Adrenal gland (tissue), 12 donors: ENCODE results near the gene CENPE. TPM values are rescaled to one million over a fixed set of nuclear protein-coding genes. Genes with fewer than 3 reads are reported as not detected.

ENCODE experiments used
- DNase-seq, 7 donors: peaks; one replicate each; pipeline ENCODE4 v3.0.0-alpha.2; 2019 to 2020
- H3K27ac ChIP-seq, 5 donors: fragments of 200-600 bp; sonication (generic) in 4 of 5; 1 replicate in 3 of 5; 2 replicates in 2 of 5; pipeline versions ENCODE4 v1.5.1 to v1.8.0; 2016 to 2020; ENCODE audit warnings: mild to moderate bottlenecking in 1 of 5
- H3K27me3 ChIP-seq: fragments of 200-600 bp; 2 replicates; pipeline ENCODE4 v1.8.0; 2021
- H3K36me3 ChIP-seq, 2 donors: fragments of 200-600 bp; replicated peaks in 1 of 2; 1 replicate in 1 of 2; 2 replicates in 1 of 2; pipeline versions ENCODE4 v1.5.1 to v1.8.0; 2018 to 2022
- H3K4me1 ChIP-seq, 2 donors: fragments of 200-600 bp; replicated peaks in 1 of 2; 1 replicate in 1 of 2; 2 replicates in 1 of 2; pipeline versions ENCODE4 v1.5.1 to v1.8.0; 2018 to 2021
- H3K4me3 ChIP-seq, 4 donors: fragments of 200-600 bp; sonication (generic) in 3 of 4; one replicate each; pipeline ENCODE4 v1.5.1; 2016 to 2018
- H3K9me3 ChIP-seq, 3 donors: fragments of 200-600 bp; sonication (generic) in 1 of 3; replicated peaks in 1 of 3; 1 replicate in 2 of 3; 2 replicates in 1 of 3; pipeline versions ENCODE4 v1.5.1 to v1.8.0; 2016 to 2021
- CTCF ChIP-seq, 6 experiments: fragments of 450-650 bp in 4 of 6; fragments of 200-600 bp in 2 of 6; sonication (generic) in 1 of 6; IDR thresholded peaks; 1 replicate in 5 of 6; 2 replicates in 1 of 6; pipeline versions ENCODE4 v1.5.1 to v1.8.0; 2016 to 2021; ENCODE audit warnings: antibody characterized with exemption in 6 of 6, mild to moderate bottlenecking in 2 of 6, moderate library complexity in 1 of 6
- POLR2A ChIP-seq, 2 donors: fragments of 450-650 bp; IDR thresholded peaks; one replicate each; pipeline ENCODE4 v1.6.1; 2017; ENCODE audit warnings: antibody characterized with exemption in 2 of 2, mild to moderate bottlenecking in 2 of 2, moderate library complexity in 1 of 2
- WGBS, 4 donors: extraction: QIAGEN DNeasy Blood & Tissue Kit in 2 of 4; methylation state at CpG; one replicate each; pipeline versions ENCODE4 v1.1.5 to v1.1.7; 2013 to 2017; 5-methylcytosine and 5-hydroxymethylcytosine counted together
- intact Hi-C, 2 donors: fragments of 100-400 bp; cut with DNase I; formaldehyde crosslinking; loops; one replicate each; pipeline versions ENCODE4 v1.14.1 to v1.15.0; 2022 to 2023
- polyA plus RNA-seq, 3 donors: library from polyadenylated mRNA; stranded (reverse); fragments of 200-250 nt in 2 of 3; fragments of 350-450 nt in 1 of 3; fragmentation: Illumina TruSeq in 1 of 3; extraction: RNeasy Lipid Tissue Mini Kit (QIAGEN cat#74804) in 1 of 3; gene quantifications; one replicate each; pipeline ENCODE4 v1.2.3, GENCODE V29; 2013 to 2014
- total RNA-seq, 9 donors: library from RNA; depleted of rRNA in 4 of 9; stranded (reverse); fragments of >200 nt in 4 of 9; fragments of 120-200 nt in 1 of 9; fragmentation: NEBNext Ultra II Directional in 1 of 9; extraction: Animal tissue kit (Norgen Biotek cat#: 25700) in 1 of 9; gene quantifications; one replicate each; pipeline versions ENCODE4 v1.1.0 to v1.2.4, GENCODE V29; 2013 to 2023
- donor health status: healthy with polysubstance abuse.
- donor health status: Bipolar disorder and iron deficiency.
- donor health status: DM: yes; HTN: yes; CAD: no.
- donor health status: DM: no; HTN: no; CAD: no.
- donor health status: DM: no; HTN: no; CAD: no.
- donor health status: DM: yes; HTN: yes; CAD: no.

Gene CENPE
- total and polyA plus RNA-seq, 12 donors = 0.17 to 5.7 (median 0.87) TPM

GRCh38 chr4:103129174-103129573 lies 69.0 kb downstream of the CENPE start:
- Histone ChIP-seq H3K4me3 (no peak overlapping the region), H3K27me3 (no peaks in the 10 kb centered on the region), H3K4me1 (no peaks in the 10 kb centered on the region), H3K36me3 (no peaks in the 10 kb centered on the region), H3K9me3 (peaks cover 0 to 4% (median 0%) of the 10 kb centered on the region in 3 donors), H3K27ac (no peak overlapping the region)
- no peak for DNase-seq
- 91 to 96% (median 94%) methylated on average over 8 of the region's 8 CpGs for WGBS, 4 donors
- intact Hi-C loops = no loop called here
- no peak for TF ChIP-seq CTCF (IDR thresholded peaks at IDR 0.05)
- no peak for TF ChIP-seq POLR2A (IDR thresholded peaks at IDR 0.05)

- peaks cover 0 to 8% (median 0%) of the 10 kb centered on the region in 3 donors for H3K9me3 ChIP-seq
- TF ChIP-seq CTCF (IDR thresholded peaks at IDR 0.05) (no peak), POLR2A (IDR thresholded peaks at IDR 0.05) (no peak)
- no peaks in the 10 kb centered on the region for H3K4me1 ChIP-seq
- H3K27me3 ChIP-seq = no peaks in the 10 kb centered on the region
- 92 to 96% (median 96%) methylated on average over 3 of the region's 3 CpGs for WGBS, 4 donors
- no peak overlapping the region for H3K27ac ChIP-seq
- intact Hi-C loops = no loop called here
- no peaks in the 10 kb centered on the region for H3K36me3 ChIP-seq
- no peak for DNase-seq
- no peak overlapping the region for H3K4me3 ChIP-seq
These were observed 72.0 kb downstream of the CENPE start for GRCh38 chr4:103126126-103126525.

- DNase-seq = no peak
- Histone ChIP-seq H3K36me3 (no peaks in the 10 kb centered on the region), H3K4me3 (no peak overlapping the region), H3K9me3 (peaks cover 0 to 5% (median 0%) of the 10 kb centered on the region in 3 donors), H3K27me3 (no peaks in the 10 kb centered on the region), H3K27ac (no peak overlapping the region), H3K4me1 (no peaks in the 10 kb centered on the region)
- TF ChIP-seq POLR2A (IDR thresholded peaks at IDR 0.05) = no peak
- TF ChIP-seq CTCF (IDR thresholded peaks at IDR 0.05) = no peak
- intact Hi-C loops = no loop called here
- 78 to 91% (median 84%) methylated on average over 3 of the region's 3 CpGs for WGBS, 4 donors
These were observed 75.0 kb downstream of the CENPE start for GRCh38 chr4:103123114-103123513.

- Histone ChIP-seq H3K27ac (no peak overlapping the region), H3K27me3 (no peaks in the 10 kb centered on the region), H3K9me3 (peaks cover 0 to 5% (median 0%) of the 10 kb centered on the region in 3 donors), H3K4me1 (no peaks in the 10 kb centered on the region), H3K4me3 (no peak overlapping the region), H3K36me3 (no peaks in the 10 kb centered on the region)
- intact Hi-C loops = no loop called here
- no peak for DNase-seq
- WGBS, 4 donors = 81 to 89% (median 86%) methylated on average over 1 of the region's 1 CpG
- no peak for TF ChIP-seq CTCF (IDR thresholded peaks at IDR 0.05)
- TF ChIP-seq POLR2A (IDR thresholded peaks at IDR 0.05) = no peak
These were observed 80.0 kb downstream of the CENPE start for GRCh38 chr4:103118166-103118565.
